ENCODE data around the gene NEFH.

DNA sequence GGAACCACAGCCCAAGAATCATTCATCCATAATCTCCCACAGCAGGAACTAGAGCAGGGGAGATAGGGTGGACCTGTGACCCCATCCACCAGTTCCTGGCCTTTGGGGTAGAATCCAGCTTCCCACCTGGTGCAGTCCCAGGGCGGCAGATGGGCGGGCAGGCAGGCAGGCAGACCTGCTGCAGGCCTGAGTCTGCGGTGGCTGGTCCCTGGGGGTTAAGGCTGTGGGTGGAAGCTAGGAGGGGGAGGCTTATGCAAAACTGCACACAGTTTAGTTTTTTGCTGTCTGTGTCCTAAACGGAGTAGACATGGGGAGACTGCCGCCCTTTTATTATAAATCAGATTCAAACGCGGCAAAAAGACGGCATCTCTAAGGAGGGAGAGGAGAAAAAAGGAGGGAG, 4.5 kb upstream of the NEFH start:
- TF ChIP-seq CTCF (IDR thresholded peaks at IDR 0.05; ENCODE audit: low read depth, low read length, poor library complexity, severe bottlenecking), result no peak
- TF ChIP-seq EZH2phosphoT487 (IDR thresholded peaks at IDR 0.05; ENCODE audit: borderline replicate concordance, low read length), result no peak
